ENCODE results near the gene TUBB2B.
A peak's percentile ranks its signal among the peaks of the same experiment; 100 is the strongest.
"Not testable (repeated sequence)": the region's sequence is repeated elsewhere in the genome, so short reads cannot be mapped to it uniquely, and the experiment has no call there.

The TUBB2B gene

DNA sequence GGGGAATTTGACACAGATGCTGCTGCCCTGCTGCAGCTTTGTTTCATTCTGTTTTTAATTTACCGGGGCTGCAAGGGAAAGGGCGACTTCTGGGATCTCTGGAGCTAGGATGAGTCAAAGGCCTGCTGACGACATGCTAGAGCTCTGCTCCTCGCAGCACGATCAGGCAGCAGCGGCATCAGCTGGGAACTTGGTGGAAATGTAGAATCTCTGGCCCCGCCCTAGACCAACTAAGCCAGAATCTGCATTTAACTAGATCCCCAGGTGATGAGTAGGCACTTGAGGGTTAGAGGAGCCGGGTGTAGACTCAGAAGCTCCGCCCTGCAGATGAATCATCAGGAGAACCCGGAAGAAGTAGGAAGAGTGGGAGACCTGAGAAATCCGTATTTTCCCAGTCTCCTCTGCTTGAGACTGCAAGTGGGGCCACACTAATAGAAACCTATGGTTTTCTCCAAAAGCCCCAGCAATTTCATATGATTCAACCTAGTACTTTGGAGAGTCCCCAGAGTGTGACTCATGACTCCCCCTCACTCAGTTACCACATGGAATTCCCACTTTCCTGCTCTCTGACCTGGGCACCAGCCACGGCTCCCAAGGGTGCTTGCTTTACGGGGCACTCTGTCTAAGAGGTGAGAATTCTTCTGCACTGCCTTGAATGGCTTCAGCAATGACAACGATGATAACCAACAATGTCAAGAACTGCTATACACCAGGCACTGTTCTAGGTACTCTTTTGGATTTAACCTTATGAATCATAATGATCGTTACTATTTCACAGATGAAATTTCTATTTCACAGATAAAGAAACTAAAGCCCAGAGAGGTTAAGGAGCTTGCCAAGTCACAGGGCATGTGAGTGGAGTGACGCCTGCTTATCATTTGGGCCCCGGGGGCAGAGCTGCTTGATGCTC, 18.1 kb downstream of the TUBB2B start:
- DNase-seq (ENCODE audit: low read depth): peak; percentile 55

DNA sequence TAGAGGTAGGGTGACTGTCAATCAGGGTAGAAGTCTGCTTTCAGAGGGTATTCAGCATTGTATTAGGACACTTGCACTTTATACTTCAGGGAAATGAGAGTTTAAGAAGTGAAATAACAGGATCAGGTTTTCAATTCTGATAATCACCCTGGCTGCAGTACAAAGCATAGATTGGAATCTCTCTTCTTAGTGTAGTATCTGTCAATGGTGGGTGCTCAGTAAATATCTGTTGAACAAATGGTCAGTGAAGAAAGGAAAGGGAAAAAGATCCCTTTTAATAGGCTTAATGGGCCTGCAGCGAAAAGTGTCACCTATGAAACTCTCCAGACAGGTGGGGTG, 18.7 kb downstream of the TUBB2B start:
- no peak for DNase-seq (ENCODE audit: low read depth)

DNA sequence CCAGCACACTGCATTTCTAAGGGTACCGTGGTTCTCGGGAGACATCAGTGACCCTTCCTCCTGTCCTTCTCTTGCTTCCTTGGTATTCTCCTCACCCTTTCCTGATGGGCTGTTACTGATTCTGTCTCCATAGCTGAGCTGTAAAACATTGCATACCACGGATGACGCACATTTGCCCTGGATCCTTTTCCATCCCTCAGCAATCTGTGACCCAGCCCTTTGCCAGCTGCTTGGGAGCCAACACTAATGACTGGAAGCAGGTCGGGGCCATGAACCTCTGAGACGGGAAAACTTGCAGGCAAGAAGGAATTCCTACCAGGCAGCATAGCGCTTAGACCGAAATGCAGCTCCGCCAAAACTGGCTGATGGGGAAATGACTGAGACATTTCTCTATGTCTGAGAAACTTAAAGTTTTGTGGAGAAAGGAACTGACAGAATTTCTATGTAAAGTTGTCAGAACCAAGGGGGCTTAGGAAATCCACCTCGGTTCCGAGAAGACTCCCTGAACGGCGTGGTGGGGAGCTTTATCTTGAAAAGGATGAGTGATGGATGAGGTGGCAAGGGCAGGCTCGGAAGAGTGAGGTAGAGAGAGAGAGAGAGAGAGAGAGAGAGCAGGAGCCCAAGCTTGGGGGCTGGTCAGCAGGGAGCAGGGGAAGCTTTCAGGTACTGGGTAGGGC, 19.2 kb downstream of the TUBB2B start:
- no peak for DNase-seq (ENCODE audit: low read depth)

DNA sequence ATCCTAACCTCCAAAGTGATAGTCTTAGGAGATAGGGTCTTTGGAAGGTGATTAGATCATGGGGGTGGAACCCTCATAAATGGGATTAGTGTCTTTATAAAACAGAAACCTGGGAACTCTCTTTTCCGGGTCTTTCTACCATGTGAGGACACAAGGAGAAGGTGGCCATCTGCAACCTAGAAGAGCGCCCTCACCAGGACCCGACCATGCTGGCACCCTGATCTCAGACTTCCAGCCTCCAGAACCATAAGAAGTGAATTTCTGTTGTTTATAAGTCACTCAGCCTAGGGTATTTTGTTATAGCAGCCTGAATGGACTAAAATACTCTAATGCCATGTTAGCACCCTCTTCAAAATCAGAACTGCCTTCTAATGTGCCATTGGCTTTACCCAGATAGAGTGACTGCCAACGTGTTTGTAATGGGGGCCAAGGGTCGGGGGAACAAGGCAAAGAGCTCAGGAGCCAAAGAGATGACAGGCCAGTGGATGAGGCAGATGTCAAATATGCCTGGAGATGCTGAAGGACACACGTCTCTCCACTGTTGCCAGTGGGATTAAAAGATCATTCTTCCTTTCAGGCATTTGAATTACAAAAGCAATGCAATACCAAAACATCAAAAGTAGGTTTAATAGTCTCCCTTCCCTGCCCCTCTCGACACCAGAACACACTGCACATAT, 21.0 kb downstream of the TUBB2B start:
- no peak for DNase-seq (ENCODE audit: low read depth)

GRCh38 chr6:3205913-3206312, 21.5 kb downstream of the TUBB2B start:
- no peak for DNase-seq (ENCODE audit: low read depth)

- DNase-seq (ENCODE audit: low read depth): no peak
Observed at GRCh38 chr6:3204921-3205320, 22.5 kb downstream of the TUBB2B start.

- DNase-seq (ENCODE audit: low read depth): no peak
Observed at GRCh38 chr6:3202999-3203696, 24.3 kb downstream of the TUBB2B start.

DNA sequence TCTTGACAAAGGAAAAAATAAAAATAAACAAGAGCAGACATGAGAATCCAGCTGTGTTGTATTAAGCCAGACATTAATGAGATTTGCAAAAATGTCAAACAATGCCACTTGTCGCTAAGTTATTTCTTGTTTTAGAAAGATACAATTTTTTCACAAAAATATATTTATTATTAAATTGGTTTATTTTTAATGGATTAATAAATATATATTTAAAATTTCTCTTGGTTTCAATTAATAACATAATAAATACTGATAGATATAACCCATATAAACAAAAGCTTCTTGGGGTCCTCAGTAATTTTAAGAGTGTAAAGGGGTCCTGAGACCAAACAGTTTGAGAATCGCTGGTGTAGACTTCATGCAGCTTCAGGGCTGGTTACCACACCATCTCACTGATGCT, 26.1 kb downstream of the TUBB2B start:
- no peak for DNase-seq (ENCODE audit: low read depth)

DNA sequence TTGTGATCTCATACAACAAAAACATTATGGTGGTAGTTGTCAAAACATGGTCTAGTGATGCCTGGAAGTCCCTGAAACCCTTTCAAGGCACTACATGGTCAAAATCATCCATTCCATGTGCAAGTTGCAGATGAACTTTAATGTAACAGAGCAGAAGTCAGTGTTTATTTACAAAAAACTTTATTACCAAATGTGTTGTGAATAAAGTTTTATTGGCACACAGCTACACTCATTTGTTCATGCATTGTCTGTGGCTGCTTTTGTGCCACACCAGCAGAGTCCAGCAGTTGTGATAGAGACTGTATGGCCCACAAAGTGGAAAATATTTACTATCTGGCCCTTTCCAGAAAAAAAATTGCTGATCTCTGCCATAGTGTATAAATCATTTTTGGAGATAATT, 26.8 kb downstream of the TUBB2B start:
- no peak for DNase-seq (ENCODE audit: low read depth)

DNA sequence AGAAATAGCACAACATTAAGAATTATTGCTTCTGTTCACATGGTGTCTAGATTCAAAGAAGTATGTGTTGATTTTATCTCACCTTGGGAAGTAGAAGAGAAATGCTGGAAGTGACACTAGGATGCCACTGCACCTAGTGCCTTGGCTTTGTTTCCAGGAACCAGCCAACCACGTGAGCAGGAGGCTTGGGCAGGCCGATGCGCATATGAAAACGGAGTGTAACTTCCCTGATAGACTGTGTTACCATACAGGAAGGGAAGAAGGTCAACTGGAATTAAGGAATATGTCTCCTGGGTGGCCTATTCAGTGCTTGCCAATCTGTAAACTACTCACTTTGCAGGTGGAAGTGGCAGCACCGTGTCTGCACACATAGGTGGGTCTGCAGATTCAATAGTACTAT, 28.1 kb downstream of the TUBB2B start:
- DNase-seq (ENCODE audit: low read depth): no peak

GRCh38 chr6:3197734-3198133, 29.7 kb downstream of the TUBB2B start:
- DNase-seq (ENCODE audit: low read depth): not testable (repeated sequence)

- no peak for DNase-seq (ENCODE audit: low read depth)
Observed at GRCh38 chr6:3196770-3197169, 30.7 kb downstream of the TUBB2B start.

DNA sequence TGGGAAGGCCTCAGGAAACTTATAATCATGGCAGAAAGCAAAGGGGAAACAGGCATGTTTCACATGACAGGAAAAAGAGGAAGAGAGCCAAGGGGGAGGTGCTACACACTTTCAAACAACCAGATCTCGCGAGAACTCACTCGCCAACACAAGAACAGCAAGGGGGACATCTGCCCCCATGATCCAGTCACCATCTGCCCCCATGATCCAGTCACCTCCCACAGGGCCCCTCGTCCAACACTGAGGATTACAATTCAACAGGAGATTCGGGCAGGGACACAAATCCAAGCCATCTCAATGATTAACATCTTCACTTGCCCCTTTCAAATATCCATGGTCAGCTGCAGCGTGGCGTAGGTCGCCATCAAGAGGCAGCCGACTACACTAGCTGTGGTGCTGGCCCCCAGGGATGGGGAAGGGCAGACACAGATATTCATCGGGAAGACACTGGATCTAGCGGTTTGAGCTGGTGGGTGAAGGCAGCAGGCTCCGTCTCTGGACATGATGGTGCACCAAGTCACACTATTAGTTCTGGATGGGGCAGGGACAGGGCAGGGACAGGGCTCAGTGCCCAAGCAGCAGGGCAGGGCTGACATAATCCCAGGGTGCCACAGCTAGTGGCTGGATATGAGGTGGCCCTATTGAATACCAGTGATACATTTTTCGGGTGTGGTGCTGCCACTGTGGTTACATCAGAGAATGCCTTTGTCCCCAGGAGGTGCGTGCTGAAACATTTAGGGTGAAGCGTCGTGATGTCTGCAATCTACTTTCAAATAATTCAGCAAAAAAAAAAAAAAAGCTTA, 31.6 kb downstream of the TUBB2B start:
- no peak for DNase-seq (ENCODE audit: low read depth)

GRCh38 chr6:3195420-3195694, 32.1 kb downstream of the TUBB2B start:
- no peak for DNase-seq (ENCODE audit: low read depth)

DNA sequence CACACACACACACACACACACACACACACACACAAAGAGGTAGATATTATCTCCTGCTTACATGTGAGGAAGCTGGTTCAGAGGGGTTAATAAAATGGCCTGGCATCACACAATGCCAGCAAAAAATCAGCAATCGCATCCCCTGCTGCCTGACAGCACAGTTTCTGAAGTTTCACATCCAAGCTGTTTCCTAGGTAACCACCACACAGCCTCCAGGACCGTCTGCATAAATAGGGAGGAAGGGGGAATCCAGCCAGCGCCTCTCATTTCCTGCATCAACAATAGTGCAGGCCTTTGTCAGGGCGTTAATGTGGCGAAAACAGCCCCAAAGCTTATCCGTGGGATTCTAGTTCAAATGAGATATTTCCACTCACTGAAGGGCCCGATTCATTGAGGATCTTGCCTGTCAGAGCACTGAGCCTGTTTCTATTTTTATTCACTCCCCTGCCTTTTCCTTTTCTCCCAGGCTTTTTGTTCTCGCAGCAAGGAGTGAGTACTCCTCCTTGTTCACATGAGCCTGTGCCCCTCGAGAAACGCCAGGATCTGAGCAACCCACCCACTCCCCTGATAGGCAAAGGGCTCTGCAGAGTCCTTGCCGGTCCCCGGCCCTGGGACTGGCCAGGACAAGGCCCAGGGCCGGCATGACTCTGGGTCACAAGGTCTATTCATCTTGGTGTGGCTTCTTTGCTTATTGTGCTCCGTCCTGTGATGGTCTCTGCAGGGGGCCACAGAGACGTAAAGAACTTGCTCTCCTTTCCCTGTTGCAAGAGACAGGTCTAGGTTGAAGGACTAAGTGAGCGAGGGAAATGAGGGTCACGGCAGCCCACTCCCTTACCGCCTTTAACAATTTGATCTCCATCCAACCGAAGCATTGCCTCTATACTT, 32.7 kb downstream of the TUBB2B start:
- no peak for DNase-seq (ENCODE audit: low read depth)

GRCh38 chr6:3193102-3193849, 34.2 kb downstream of the TUBB2B start:
- no peak for DNase-seq (ENCODE audit: low read depth)

- no peak for DNase-seq (ENCODE audit: low read depth)
Observed at GRCh38 chr6:3190779-3191178, 36.7 kb downstream of the TUBB2B start.

- no peak for DNase-seq (ENCODE audit: low read depth)
Observed at GRCh38 chr6:3190056-3190455, 37.4 kb downstream of the TUBB2B start.

DNA sequence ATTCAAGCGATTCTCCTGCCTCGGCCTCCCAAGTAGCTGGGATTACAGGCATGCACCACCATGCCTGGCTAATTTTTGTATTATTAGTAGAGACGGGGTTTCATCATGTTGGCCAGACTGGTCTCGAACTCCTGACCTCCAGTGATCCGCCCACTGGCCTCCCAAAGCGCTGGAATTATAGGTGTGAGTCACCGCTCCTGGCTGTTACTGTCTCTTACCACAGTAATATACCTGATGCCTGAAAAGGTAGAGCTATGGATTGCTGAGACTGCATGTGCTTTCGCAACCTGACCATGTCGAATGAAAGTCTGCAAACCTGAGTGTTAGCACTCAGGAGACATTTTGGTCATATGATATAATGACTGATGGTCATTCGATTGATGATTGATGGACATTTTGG, 38.3 kb downstream of the TUBB2B start:
- not testable (repeated sequence) for DNase-seq (ENCODE audit: low read depth)

GRCh38 chr6:3188262-3188661, 39.2 kb downstream of the TUBB2B start:
- no peak for DNase-seq (ENCODE audit: low read depth)
